HepG2 (cell line): ENCODE data around the gene F7. TPM values are rescaled to one million over a fixed set of nuclear protein-coding genes. Genes with fewer than 3 reads are reported as not detected.

Source experiments
- CHCHD3 ChIP-seq: sonication (generic); formaldehyde crosslinking; IDR thresholded peaks from 2 replicates; pipeline ENCODE4 v1.8.0; 2022; ENCODE audit warnings: mild to moderate bottlenecking, missing genetic modification reagents, moderate library complexity
- MAF1 ChIP-seq: sonication (generic); formaldehyde crosslinking; IDR thresholded peaks from 2 replicates; pipeline ENCODE4 v1.5.0; 2020; ENCODE audit warnings: missing genetic modification reagents, borderline replicate concordance
- MED13 ChIP-seq: sonication (generic); formaldehyde crosslinking; IDR thresholded peaks from 2 replicates; pipeline ENCODE4 v1.5.0; 2020; ENCODE audit warnings: missing genetic modification reagents
- PCBP1 ChIP-seq: fragments of 200-400 bp; formaldehyde crosslinking; IDR thresholded peaks from 2 replicates; pipeline ENCODE4 v1.6.1; 2017; ENCODE audit warnings: mild to moderate bottlenecking, low read depth, low read length, borderline replicate concordance
- STAG1 ChIP-seq: sonication (generic); formaldehyde crosslinking; IDR thresholded peaks from 2 replicates; pipeline ENCODE4 v1.4.0; 2020; ENCODE audit warnings: missing genetic modification reagents
- TBL1XR1 ChIP-seq: fragments of 150-350 bp; IDR thresholded peaks from 2 replicates; pipeline ENCODE4 v1.6.1; 2014; ENCODE audit warnings: borderline replicate concordance, low read length; ENCODE audit not compliant: partially characterized antibody
- TEAD3 ChIP-seq: optimal IDR thresholded peaks from 2 replicates; pipeline ENCODE3; 2016; ENCODE audit warnings: borderline replicate concordance
- ZBTB7A ChIP-seq: sonication (generic); formaldehyde crosslinking; IDR thresholded peaks from 2 replicates; pipeline ENCODE4 v1.8.0; 2022; ENCODE audit warnings: mild to moderate bottlenecking, missing genetic modification reagents
- ZBTB7B ChIP-seq: sonication (generic); formaldehyde crosslinking; IDR thresholded peaks from 2 replicates; pipeline ENCODE4 v1.4.0; 2020; ENCODE audit warnings: missing genetic modification reagents
- ZFP36L2 ChIP-seq: sonication (generic); formaldehyde crosslinking; IDR thresholded peaks from 2 replicates; pipeline ENCODE4 v1.4.0; 2020; ENCODE audit warnings: missing genetic modification reagents
- ZNF101 ChIP-seq: sonication (generic); formaldehyde crosslinking; IDR thresholded peaks from 2 replicates; pipeline ENCODE4 v1.4.0; 2020; ENCODE audit warnings: mild to moderate bottlenecking, low read depth, missing genetic modification reagents, borderline replicate concordance
- polyA plus RNA-seq, 8 experiments: library from polyadenylated mRNA; depleted of rRNA in 3 of 8; stranded (reverse) in 7 of 8; unstranded in 1 of 8; fragments of >200 nt; fragmentation: Illumina TruSeq in 4 of 8; extraction: Trizol in 4 of 8; gene quantifications; 2 replicates each; pipeline versions ENCODE4 v1.2.1 to v1.2.3, GENCODE V29; 2011 to 2016; ENCODE audit warnings: low read depth in 4 of 8, missing spikeins in 1 of 8, mixed read lengths in 1 of 8; ENCODE audit not compliant: insufficient read depth in 1 of 8
- total RNA-seq, 5 experiments: library from RNA; depleted of rRNA; stranded (reverse); fragments of >200 nt; fragmentation: Illumina TruSeq; extraction: Trizol; gene quantifications; 2 replicates each; pipeline ENCODE4 v1.2.3, GENCODE V29; 2016; ENCODE audit warnings: low read depth in 1 of 5
- TF ChIP-seq, protein P1 (sequence below): sonication (generic); formaldehyde crosslinking; IDR thresholded peaks from 2 replicates; pipeline ENCODE4 v1.5.0; 2020; ENCODE audit warnings: mild to moderate bottlenecking, missing genetic modification reagents, borderline replicate concordance
- TF ChIP-seq, protein P2 (sequence below): sonication (generic); formaldehyde crosslinking; IDR thresholded peaks from 2 replicates; pipeline ENCODE4 v1.4.0; 2020; ENCODE audit warnings: missing genetic modification reagents
- TF ChIP-seq, protein P3 (sequence below): sonication (generic); formaldehyde crosslinking; IDR thresholded peaks from 2 replicates; pipeline ENCODE4 v1.8.0; 2022; ENCODE audit warnings: missing genetic modification reagents, mild to moderate bottlenecking, moderate library complexity, borderline replicate concordance
- TF ChIP-seq, protein P4 (sequence below): sonication (generic); formaldehyde crosslinking; IDR thresholded peaks from 2 replicates; pipeline ENCODE4 v1.4.0; 2020; ENCODE audit warnings: missing genetic modification reagents
- TF ChIP-seq, protein P5 (sequence below): sonication (generic); formaldehyde crosslinking; IDR thresholded peaks from 2 replicates; pipeline ENCODE4 v1.5.0; 2020; ENCODE audit warnings: missing genetic modification reagents

The F7 gene
- total and polyA plus RNA-seq, 2 of the 13 experiments (the other 11 are each of a cell fraction or from before 2014, with no cell fraction given), result 12.6 to 26.5 TPM

DNA sequence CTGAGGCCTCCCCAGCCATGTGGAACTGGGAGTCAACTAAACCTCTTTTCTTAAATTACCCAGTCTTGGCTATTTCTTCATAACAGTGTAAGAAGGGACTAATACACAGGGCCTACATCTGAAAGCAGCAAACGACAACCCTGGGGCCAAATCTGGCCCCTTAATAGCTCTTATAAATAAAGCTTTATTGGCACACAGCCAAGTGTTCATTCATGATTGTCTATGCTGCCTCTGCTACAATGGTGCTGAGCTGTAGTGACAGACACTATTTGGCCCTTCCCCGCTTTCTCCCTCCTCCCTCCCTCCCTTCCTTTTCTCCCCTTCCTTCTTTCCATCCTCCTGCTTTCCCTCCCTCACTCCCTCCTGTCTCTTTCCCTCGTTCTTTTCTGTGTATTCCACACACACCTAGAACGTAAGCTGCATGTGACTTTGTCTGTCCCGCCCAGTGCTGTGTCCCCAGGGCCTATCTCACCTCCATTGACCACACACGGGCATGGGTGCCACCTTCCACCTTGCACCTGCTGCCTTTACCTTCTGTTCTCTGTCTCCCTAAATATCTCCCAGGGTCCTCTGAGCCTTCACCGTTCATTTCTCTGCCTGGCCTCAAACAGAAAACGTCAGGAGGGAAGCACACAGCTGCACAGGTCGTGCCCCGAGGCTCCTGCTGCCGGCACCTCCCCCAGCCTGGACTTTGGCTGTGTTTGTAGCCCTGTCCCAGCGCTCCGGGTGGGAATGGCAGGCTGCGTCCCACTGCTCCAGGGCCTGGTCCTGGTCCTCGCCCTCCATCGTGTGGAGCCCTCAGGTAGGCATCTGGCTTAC, 52.5 kb downstream of the F7 start, which contains the start of gene PROZ (continued):
- TF ChIP-seq, protein P1, sequence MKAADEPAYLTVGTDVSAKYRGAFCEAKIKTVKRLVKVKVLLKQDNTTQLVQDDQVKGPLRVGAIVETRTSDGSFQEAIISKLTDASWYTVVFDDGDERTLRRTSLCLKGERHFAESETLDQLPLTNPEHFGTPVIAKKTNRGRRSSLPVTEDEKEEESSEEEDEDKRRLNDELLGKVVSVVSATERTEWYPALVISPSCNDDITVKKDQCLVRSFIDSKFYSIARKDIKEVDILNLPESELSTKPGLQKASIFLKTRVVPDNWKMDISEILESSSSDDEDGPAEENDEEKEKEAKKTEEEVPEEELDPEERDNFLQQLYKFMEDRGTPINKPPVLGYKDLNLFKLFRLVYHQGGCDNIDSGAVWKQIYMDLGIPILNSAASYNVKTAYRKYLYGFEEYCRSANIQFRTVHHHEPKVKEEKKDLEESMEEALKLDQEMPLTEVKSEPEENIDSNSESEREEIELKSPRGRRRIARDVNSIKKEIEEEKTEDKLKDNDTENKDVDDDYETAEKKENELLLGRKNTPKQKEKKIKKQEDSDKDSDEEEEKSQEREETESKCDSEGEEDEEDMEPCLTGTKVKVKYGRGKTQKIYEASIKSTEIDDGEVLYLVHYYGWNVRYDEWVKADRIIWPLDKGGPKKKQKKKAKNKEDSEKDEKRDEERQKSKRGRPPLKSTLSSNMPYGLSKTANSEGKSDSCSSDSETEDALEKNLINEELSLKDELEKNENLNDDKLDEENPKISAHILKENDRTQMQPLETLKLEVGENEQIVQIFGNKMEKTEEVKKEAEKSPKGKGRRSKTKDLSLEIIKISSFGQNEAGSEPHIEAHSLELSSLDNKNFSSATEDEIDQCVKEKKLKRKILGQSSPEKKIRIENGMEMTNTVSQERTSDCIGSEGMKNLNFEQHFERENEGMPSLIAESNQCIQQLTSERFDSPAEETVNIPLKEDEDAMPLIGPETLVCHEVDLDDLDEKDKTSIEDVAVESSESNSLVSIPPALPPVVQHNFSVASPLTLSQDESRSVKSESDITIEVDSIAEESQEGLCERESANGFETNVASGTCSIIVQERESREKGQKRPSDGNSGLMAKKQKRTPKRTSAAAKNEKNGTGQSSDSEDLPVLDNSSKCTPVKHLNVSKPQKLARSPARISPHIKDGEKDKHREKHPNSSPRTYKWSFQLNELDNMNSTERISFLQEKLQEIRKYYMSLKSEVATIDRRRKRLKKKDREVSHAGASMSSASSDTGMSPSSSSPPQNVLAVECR (CRISPR knock-in tag), result peak; percentile 72; the same call in 1 of the 2 replicates
- TF ChIP-seq STAG1 (peak; percentile 25), CHCHD3 (CRISPR knock-in tag) (no peak), MED13 (CRISPR knock-in tag) (no peak), TEAD3 (CRISPR knock-in tag) (peak; percentile 63), TBL1XR1 (no peak), ZNF101 (no peak), PCBP1 (no peak), ZFP36L2 (CRISPR knock-in tag) (no peak), MAF1 (CRISPR knock-in tag) (no peak), ZBTB7B (CRISPR knock-in tag) (peak; percentile 87), ZBTB7A (CRISPR knock-in tag) (no peak)
- TF ChIP-seq, protein P2, sequence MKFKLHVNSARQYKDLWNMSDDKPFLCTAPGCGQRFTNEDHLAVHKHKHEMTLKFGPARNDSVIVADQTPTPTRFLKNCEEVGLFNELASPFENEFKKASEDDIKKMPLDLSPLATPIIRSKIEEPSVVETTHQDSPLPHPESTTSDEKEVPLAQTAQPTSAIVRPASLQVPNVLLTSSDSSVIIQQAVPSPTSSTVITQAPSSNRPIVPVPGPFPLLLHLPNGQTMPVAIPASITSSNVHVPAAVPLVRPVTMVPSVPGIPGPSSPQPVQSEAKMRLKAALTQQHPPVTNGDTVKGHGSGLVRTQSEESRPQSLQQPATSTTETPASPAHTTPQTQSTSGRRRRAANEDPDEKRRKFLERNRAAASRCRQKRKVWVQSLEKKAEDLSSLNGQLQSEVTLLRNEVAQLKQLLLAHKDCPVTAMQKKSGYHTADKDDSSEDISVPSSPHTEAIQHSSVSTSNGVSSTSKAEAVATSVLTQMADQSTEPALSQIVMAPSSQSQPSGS (CRISPR knock-in tag), result no peak
- TF ChIP-seq, protein P3, sequence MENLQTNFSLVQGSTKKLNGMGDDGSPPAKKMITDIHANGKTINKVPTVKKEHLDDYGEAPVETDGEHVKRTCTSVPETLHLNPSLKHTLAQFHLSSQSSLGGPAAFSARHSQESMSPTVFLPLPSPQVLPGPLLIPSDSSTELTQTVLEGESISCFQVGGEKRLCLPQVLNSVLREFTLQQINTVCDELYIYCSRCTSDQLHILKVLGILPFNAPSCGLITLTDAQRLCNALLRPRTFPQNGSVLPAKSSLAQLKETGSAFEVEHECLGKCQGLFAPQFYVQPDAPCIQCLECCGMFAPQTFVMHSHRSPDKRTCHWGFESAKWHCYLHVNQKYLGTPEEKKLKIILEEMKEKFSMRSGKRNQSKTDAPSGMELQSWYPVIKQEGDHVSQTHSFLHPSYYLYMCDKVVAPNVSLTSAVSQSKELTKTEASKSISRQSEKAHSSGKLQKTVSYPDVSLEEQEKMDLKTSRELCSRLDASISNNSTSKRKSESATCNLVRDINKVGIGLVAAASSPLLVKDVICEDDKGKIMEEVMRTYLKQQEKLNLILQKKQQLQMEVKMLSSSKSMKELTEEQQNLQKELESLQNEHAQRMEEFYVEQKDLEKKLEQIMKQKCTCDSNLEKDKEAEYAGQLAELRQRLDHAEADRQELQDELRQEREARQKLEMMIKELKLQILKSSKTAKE (CRISPR knock-in tag), result peak; percentile 63; the same call in 1 of the 2 replicates
- TF ChIP-seq, protein P4, sequence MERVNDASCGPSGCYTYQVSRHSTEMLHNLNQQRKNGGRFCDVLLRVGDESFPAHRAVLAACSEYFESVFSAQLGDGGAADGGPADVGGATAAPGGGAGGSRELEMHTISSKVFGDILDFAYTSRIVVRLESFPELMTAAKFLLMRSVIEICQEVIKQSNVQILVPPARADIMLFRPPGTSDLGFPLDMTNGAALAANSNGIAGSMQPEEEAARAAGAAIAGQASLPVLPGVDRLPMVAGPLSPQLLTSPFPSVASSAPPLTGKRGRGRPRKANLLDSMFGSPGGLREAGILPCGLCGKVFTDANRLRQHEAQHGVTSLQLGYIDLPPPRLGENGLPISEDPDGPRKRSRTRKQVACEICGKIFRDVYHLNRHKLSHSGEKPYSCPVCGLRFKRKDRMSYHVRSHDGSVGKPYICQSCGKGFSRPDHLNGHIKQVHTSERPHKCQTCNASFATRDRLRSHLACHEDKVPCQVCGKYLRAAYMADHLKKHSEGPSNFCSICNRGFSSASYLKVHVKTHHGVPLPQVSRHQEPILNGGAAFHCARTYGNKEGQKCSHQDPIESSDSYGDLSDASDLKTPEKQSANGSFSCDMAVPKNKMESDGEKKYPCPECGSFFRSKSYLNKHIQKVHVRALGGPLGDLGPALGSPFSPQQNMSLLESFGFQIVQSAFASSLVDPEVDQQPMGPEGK (CRISPR knock-in tag), result peak; percentile 50; the same call in 1 of the 2 replicates
- TF ChIP-seq, protein P5, sequence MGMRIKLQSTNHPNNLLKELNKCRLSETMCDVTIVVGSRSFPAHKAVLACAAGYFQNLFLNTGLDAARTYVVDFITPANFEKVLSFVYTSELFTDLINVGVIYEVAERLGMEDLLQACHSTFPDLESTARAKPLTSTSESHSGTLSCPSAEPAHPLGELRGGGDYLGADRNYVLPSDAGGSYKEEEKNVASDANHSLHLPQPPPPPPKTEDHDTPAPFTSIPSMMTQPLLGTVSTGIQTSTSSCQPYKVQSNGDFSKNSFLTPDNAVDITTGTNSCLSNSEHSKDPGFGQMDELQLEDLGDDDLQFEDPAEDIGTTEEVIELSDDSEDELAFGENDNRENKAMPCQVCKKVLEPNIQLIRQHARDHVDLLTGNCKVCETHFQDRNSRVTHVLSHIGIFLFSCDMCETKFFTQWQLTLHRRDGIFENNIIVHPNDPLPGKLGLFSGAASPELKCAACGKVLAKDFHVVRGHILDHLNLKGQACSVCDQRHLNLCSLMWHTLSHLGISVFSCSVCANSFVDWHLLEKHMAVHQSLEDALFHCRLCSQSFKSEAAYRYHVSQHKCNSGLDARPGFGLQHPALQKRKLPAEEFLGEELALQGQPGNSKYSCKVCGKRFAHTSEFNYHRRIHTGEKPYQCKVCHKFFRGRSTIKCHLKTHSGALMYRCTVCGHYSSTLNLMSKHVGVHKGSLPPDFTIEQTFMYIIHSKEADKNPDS, result no peak
